ENCODE results near the gene SPATA21. TPM values are rescaled to one million over a fixed set of nuclear protein-coding genes. Genes with fewer than 3 reads are reported as not detected.
A peak's percentile ranks its signal among the peaks of the same experiment; 100 is the strongest.

The SPATA21 gene
- total and polyA plus RNA-seq, 10 of the 15 experiments (the other 5 are each of a cell fraction or from before 2014, with no cell fraction given), result 0.05 to 1.1 (median 0.24) TPM; not detected in 1

DNA sequence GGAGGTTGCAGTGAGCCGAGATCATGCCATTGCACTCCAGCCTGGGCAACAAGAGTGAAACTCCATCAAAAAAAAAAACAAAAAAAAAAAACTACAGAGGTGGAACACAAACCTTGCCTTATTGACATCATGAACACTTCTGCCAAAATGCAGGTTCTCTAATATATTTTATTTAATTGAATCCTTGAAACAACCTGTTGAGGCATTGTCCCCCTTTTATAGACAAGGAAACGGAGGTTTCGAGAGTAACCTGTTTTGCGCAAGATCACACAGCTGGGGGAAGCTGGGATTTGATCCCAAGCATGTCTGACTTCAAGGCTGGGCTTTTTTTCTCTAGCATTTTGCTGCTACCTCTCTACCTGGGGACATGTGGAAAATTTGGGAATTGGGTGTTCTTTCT is 67.4 kb downstream of the SPATA21 start:
- no peak overlapping the region for H2AFZ ChIP-seq (ENCODE audit: control insufficient read depth, low read depth, low read length)
- in situ Hi-C loops (cut with MboI) (no loop called here), intact Hi-C loops (cut with micrococcal nuclease; ENCODE audit: unreplicated experiment) (loop anchor here (5.0 kb wide), 3 partner anchors 132 to 523 kb away; partner anchors contain the start of genes CPLANE2 and SPEN)
- H3K4me3 ChIP-seq, result peak overlapping the region; percentile 91
- TF ChIP-seq SMAD5 (IDR thresholded peaks at IDR 0.05; ENCODE audit: low read depth), result no peak
- no peak for TF ChIP-seq GATAD2B (conservative IDR thresholded peaks at IDR 0.05; ENCODE audit: low read depth)
- no peak for TF ChIP-seq MTA2 (IDR thresholded peaks at IDR 0.05; ENCODE audit: low read depth)
- no peak for TF ChIP-seq SMC3 (IDR thresholded peaks at IDR 0.05; ENCODE audit: borderline replicate concordance, low read length)
- BruUV-seq (replicated peaks), result no TSS peak
- ChIA-PET CTCF (interaction anchor here (0.6 to 5.7 kb wide), 4 partner anchors 17 to 351 kb away, joined by 3 to 30 read pairs (median 5); partner anchors contain the start of gene NECAP2), SMC1A (ENCODE audit: uncharacterized antibody, unreplicated experiment) (interaction anchor here (0.8 to 5.8 kb wide), 10 partner anchors 10 to 82 kb away, joined by 3 to 37 read pairs (median 4); partner anchors contain the start of genes NECAP2 and SPATA21), RAD21 (ENCODE audit: unreplicated experiment) (interaction anchor here (3.2 kb wide), 1 partner anchor 51 kb away, joined by 14 read pairs; no protein-coding TSS in a partner anchor), POLR2A (interaction anchor here (0.5 to 3.2 kb wide), 6 partner anchors 9 to 122 kb away, joined by 3 to 34 read pairs (median 8); partner anchors contain the start of gene FBXO42)
- H3K9me3 ChIP-seq (replicated peaks; ENCODE audit: control insufficient read depth, insufficient read depth, low read length), result no peaks in the 10 kb centered on the region
- peak overlapping the region; percentile 77 for H3K4me2 ChIP-seq (ENCODE audit: control insufficient read depth, insufficient read depth)
- peaks cover 14% of the 10 kb centered on the region for H4K20me1 ChIP-seq (ENCODE audit: control insufficient read depth, insufficient read depth)
- peaks cover 72% of the 10 kb centered on the region for H3K79me2 ChIP-seq (ENCODE audit: control insufficient read depth, insufficient read depth, low read length)
- H3K9ac ChIP-seq (ENCODE audit: control insufficient read depth, insufficient read depth, low read length), result no peak overlapping the region
- H3K27me3 ChIP-seq (replicated peaks in 1 of 2; ENCODE audit: control insufficient read depth in 2 of 2, insufficient read depth in 2 of 2, low read length in 1 of 2), result no peaks in the 10 kb centered on the region
- peaks cover 0 to 4% of the 10 kb centered on the region in 2 experiments; a peak in 2 of 4 replicates for H3K36me3 ChIP-seq (ENCODE audit: control insufficient read depth in 2 of 2, insufficient read depth in 2 of 2, low read length in 1 of 2)
- no peak for FAIRE-seq
- no peak for ATAC-seq
- H3K4me1 ChIP-seq (ENCODE audit: control insufficient read depth, insufficient read depth, low read length), result peaks cover 9% of the 10 kb centered on the region
- no peak overlapping the region; the same call in 1 of the 2 replicates for H3K27ac ChIP-seq (ENCODE audit: control insufficient read depth, insufficient read depth)
- no peak for DNase-seq (ENCODE audit: low read depth, low spot score)
- 95% methylated on average over 4 of the region's 4 CpGs for WGBS (ENCODE audit: insufficient coverage, insufficient replicate concordance, low lambda C conversion rate, missing lambda C conversion rate)

Data from GM12878 (cell line).